ENCODE measurements around the gene XRN1.

DNA sequence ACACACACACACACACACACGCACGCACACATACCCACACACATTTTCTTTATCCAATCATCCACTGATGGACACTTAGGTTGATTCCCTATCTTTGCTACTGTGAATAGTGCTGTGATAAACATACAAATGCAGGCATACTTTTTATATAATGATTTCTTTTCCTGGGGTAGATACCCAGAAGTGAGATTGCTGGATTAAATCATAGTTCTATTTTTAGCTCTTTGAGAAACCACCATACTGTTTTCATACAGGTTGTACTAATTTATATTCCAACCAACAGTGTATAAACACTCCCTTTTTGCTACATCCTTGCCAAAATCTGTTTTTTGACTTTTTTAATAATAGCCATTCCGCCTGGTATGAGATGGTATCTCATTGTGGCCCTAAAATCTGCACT is 127.9 kb downstream of the XRN1 start:
- TF ChIP-seq, protein P1, sequence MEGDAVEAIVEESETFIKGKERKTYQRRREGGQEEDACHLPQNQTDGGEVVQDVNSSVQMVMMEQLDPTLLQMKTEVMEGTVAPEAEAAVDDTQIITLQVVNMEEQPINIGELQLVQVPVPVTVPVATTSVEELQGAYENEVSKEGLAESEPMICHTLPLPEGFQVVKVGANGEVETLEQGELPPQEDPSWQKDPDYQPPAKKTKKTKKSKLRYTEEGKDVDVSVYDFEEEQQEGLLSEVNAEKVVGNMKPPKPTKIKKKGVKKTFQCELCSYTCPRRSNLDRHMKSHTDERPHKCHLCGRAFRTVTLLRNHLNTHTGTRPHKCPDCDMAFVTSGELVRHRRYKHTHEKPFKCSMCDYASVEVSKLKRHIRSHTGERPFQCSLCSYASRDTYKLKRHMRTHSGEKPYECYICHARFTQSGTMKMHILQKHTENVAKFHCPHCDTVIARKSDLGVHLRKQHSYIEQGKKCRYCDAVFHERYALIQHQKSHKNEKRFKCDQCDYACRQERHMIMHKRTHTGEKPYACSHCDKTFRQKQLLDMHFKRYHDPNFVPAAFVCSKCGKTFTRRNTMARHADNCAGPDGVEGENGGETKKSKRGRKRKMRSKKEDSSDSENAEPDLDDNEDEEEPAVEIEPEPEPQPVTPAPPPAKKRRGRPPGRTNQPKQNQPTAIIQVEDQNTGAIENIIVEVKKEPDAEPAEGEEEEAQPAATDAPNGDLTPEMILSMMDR (conservative IDR thresholded peaks at IDR 0.05; ENCODE audit: low read length): no peak
- TF ChIP-seq EZH2phosphoT487 (IDR thresholded peaks at IDR 0.05; ENCODE audit: borderline replicate concordance): no peak

Data from Loucy (cell line).